GM10266 (cell line): Measurements from ENCODE around the gene EGF.

Experiments used
- DNase-seq: peaks from one replicate; pipeline ENCODE4 v3.0.0; 2012; ENCODE audit errors: extremely low spot score
- TF ChIP-seq, protein P1 (sequence below): IDR thresholded peaks from 2 replicates; pipeline ENCODE4 v1.5.1; 2012; ENCODE audit warnings: mild to moderate bottlenecking, low read depth; ENCODE audit not compliant: control insufficient read depth, insufficient read depth; ENCODE audit errors: missing control alignments

EGF gene

DNA sequence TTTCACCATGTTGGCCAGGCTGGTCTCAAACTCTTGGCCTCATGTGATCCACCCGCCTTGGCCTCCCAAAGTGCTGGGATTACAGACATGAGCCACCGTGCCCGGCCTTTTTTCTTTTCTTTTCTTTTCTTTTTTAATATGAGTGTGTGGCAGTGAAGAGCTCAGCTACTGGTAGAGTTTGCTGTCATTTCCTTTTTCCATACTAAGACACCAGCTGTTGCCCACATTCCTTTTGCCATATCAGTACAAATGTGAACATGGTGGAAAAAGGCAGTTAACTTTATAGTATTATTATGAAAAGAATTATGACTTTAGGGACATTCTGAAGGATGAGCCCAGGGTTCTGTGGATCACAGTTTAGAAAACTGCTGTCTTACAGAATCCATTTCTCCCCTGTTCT lies 69.8 kb downstream of the EGF start:
- no peak for DNase-seq
- TF ChIP-seq, protein P1, sequence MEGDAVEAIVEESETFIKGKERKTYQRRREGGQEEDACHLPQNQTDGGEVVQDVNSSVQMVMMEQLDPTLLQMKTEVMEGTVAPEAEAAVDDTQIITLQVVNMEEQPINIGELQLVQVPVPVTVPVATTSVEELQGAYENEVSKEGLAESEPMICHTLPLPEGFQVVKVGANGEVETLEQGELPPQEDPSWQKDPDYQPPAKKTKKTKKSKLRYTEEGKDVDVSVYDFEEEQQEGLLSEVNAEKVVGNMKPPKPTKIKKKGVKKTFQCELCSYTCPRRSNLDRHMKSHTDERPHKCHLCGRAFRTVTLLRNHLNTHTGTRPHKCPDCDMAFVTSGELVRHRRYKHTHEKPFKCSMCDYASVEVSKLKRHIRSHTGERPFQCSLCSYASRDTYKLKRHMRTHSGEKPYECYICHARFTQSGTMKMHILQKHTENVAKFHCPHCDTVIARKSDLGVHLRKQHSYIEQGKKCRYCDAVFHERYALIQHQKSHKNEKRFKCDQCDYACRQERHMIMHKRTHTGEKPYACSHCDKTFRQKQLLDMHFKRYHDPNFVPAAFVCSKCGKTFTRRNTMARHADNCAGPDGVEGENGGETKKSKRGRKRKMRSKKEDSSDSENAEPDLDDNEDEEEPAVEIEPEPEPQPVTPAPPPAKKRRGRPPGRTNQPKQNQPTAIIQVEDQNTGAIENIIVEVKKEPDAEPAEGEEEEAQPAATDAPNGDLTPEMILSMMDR: no peak

DNA sequence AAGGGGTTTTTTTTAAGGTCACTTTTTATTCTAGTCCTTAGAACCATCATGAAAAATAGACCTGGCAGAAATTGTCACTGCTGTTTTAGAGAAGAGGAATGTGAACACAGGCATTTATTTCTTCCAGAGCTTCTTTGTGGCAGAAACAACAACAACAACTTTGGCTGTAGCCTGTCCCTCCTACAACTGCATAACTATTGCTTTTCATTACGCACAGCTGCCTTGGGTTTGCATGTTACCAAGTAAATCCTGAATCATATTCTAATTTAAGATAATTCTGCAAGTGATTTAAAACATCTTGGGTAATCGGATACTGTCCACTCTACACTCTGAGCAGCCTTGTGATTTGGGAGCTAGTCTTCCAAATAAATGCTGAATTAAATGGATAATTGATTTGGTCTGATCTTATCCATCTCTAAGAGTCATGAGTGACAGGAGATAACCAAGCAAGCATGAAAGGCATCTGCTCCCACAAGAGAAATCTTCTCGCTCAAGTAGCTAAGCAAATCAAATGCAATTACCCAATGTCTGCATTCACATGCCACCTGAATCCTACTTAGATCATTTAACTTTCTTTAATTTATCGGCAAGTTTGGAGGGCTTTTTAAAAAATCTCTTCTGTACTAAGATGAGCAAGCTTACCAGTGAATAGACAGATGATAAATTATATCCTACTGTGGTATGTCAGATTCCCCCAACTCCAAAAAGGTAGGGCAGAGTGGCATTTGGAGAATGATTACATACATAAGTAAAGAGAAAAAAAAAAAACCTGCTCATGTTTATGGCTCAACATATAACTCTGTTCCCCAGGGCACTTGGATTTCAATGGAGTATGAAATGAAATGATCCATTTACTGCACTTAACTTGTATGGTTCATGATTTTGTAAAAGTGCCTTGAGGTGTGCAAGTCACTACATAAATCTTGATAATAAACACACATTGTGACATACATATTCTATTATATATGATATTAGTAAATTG lies 73.6 kb downstream of the EGF start:
- TF ChIP-seq, protein P1: no peak
- DNase-seq: no peak

DNA sequence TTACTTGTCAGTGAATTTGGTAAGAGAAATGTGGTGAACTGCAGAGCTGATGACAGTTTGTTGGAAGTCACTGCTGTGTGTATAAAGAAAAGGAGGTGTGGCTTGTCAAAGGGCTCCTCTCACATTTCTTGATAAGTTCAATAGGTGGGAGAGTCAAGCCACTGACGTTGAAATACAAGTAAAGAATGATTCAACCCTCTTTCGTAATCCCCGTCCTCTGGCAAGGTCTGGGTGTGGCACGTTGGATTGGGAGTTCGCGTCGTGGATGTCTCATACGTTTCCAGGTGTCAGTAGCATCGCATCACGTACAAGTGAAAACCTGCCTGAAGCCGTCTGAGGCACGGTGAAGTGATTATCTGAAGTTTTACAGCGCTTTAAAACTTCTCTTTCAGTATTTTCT lies 76.4 kb downstream of the EGF start:
- DNase-seq: no peak
- TF ChIP-seq, protein P1: no peak

DNA sequence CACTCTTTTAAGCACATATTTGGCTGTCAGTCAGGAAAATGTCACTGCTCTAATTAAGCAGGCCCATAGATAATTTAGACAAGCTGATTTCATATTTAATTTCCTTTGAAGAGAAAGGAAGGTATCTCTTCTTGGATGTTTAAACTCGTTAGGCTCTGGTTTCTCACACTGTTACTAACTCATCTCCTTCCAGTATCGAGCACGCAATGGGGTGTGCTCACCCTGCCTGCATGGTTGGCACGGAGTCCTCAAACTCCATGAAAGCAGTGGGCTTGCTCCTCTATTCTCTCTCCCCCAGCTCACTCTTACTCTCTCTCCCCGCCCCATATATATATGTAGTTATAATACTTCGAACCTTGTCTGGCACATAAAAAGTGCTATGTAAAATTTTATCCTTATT lies 76.9 kb downstream of the EGF start:
- TF ChIP-seq, protein P1: no peak
- no peak for DNase-seq

DNA sequence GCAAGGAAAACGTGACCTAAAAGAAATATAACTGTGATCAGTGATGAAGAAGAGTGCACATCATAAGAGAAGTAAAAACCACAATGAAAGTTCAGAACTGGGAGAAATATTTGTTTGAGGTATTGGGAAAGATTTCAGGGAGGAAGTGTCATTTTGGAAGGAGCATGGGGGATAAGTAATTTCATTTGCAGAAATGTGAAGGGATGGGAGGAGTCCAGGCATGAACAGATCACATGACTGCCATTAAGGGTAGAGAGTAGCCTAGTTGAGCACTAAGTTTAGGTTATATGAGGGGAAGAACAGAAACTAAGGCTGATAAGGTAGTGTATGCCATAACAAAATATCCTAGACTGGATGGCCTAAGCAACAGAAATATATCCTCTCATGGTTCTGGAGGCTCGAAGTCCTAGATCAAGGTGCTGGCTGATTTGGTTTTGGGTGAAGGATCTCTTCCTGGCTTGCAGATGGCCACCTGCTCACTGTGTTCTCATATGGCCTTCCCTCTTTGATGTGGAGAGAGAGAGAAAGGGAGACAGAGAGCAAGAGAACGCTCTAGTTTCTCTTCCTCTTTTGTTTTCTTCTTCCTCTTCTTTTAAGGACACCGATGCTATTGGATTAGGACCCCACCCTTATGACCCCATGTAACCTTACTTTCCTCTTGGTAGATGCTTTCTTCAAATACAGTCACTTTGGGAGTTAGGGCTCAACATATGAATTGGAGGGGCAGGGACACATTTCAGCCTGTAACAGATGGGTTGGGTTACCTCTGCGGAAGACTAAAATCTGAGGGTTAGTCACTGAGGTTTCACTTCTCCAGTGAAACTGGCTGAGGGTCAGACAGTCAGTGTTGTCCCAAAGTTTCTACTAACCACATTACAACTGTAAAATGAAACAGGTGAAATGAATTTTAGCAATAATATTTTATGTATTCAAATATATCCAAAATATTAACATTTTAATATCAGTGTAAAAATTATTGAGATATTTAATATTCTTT lies 77.9 kb downstream of the EGF start:
- TF ChIP-seq, protein P1: no peak
- peak; percentile 28 for DNase-seq

DNA sequence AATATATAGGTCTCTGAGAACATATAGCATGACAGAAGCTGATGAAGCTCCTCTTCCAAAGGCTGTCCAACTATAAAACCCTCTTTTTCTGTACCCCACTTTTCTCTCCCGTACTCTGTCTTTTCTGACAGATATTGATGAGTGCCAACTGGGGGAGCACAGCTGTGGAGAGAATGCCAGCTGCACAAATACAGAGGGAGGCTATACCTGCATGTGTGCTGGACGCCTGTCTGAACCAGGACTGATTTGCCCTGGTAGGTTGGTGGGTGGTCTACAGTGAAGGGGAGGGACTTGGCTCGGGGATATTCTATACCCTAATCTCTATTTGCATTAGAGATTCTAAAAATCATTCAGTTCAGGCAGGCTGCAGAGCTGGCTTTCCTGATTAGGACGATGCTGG lies 80.4 kb downstream of the EGF start:
- no peak for DNase-seq
- TF ChIP-seq, protein P1: no peak
